H9 (cell line): ENCODE results near the gene GVQW3. TPM values are rescaled to one million over a fixed set of nuclear protein-coding genes. Genes with fewer than 3 reads are reported as not detected.

ENCODE experiments used
- DNase-seq: peaks from one replicate; pipeline ENCODE4 v3.0.0-alpha.2; 2017
- H2AFZ ChIP-seq: one replicate; pipeline ENCODE4 v1.6.1; 2013; ENCODE audit warnings: mild to moderate bottlenecking, low read length, control low read depth, moderate library complexity
- H2AK5ac ChIP-seq: 2 replicates; pipeline ENCODE4 v1.6.1; 2013; ENCODE audit warnings: low read length, control low read depth, mixed read lengths; ENCODE audit not compliant: insufficient read length
- H2BK120ac ChIP-seq: one replicate; pipeline ENCODE4 v1.6.1; 2013; ENCODE audit warnings: low read depth, mild to moderate bottlenecking, low read length, control low read depth, inconsistent platforms; ENCODE audit not compliant: poor library complexity, severe bottlenecking
- H2BK12ac ChIP-seq: 2 replicates; pipeline ENCODE4 v1.6.1; 2013; ENCODE audit warnings: low read length, control low read depth, mixed read lengths, low read depth; ENCODE audit not compliant: insufficient read length
- H2BK15ac ChIP-seq: 2 replicates; pipeline ENCODE4 v1.6.1; 2013; ENCODE audit warnings: low read depth, low read length, control low read depth
- H2BK20ac ChIP-seq: one replicate; pipeline ENCODE4 v1.6.1; 2013; ENCODE audit warnings: low read depth, mild to moderate bottlenecking, low read length, control low read depth, inconsistent platforms; ENCODE audit not compliant: poor library complexity, severe bottlenecking
- H2BK5ac ChIP-seq: 2 replicates; pipeline ENCODE4 v1.6.1; 2013; ENCODE audit warnings: low read length, control low read depth, mixed read lengths; ENCODE audit not compliant: insufficient read length
- H3K14ac ChIP-seq: 2 replicates; pipeline ENCODE4 v1.6.1; 2013; ENCODE audit warnings: low read length, control low read depth; ENCODE audit not compliant: insufficient read depth
- H3K18ac ChIP-seq: 2 replicates; pipeline ENCODE4 v1.6.1; 2013; ENCODE audit warnings: low read depth, mild to moderate bottlenecking, mixed read lengths, low read length, control low read depth; ENCODE audit not compliant: insufficient read length
- H3K23ac ChIP-seq: 2 replicates; pipeline ENCODE4 v1.6.1; 2013; ENCODE audit warnings: low read length, control low read depth, mixed read lengths, low read depth; ENCODE audit not compliant: insufficient read length
- H3K23me2 ChIP-seq: 2 replicates; pipeline ENCODE4 v1.6.1; 2013; ENCODE audit warnings: low read depth, mild to moderate bottlenecking, mixed read lengths, low read length, control low read depth; ENCODE audit not compliant: insufficient read length, poor library complexity, severe bottlenecking
- H3K27ac ChIP-seq: 2 replicates; pipeline ENCODE4 v1.5.1; 2013; ENCODE audit warnings: low read length, control low read depth, mixed read lengths, low read depth; ENCODE audit not compliant: insufficient read length
- H3K27me3 ChIP-seq: 2 replicates; pipeline ENCODE4 v1.6.1; 2013; ENCODE audit warnings: low read length, control low read depth, inconsistent platforms; ENCODE audit not compliant: insufficient read depth
- H3K4ac ChIP-seq: 2 replicates; pipeline ENCODE4 v1.6.1; 2013; ENCODE audit warnings: low read depth, mild to moderate bottlenecking, control low read depth, inconsistent platforms, low read length, moderate library complexity
- H3K4me1 ChIP-seq: 2 replicates; pipeline ENCODE4 v1.6.1; 2013; ENCODE audit warnings: low read length, control low read depth, inconsistent platforms; ENCODE audit not compliant: insufficient read depth
- H3K4me2 ChIP-seq: 2 replicates; pipeline ENCODE4 v1.6.1; 2013; ENCODE audit warnings: low read length, control low read depth, mixed read lengths; ENCODE audit not compliant: insufficient read length, insufficient read depth
- H3K56ac ChIP-seq: 2 replicates; pipeline ENCODE4 v1.6.1; 2013; ENCODE audit warnings: low read depth, mild to moderate bottlenecking, mixed read lengths, low read length, control low read depth; ENCODE audit not compliant: insufficient read length
- H3K79me1 ChIP-seq: 2 replicates; pipeline ENCODE4 v1.6.1; 2013; ENCODE audit warnings: low read depth, mild to moderate bottlenecking, moderate library complexity, low read length, control low read depth, inconsistent platforms; ENCODE audit not compliant: insufficient read depth, poor library complexity, severe bottlenecking
- H3K79me2 ChIP-seq: 2 replicates; pipeline ENCODE4 v1.6.1; 2013; ENCODE audit warnings: low read length, control low read depth, inconsistent platforms; ENCODE audit not compliant: insufficient read depth
- H3K9ac ChIP-seq: 2 replicates; pipeline ENCODE4 v1.6.1; 2013; ENCODE audit warnings: low read length, control low read depth, mixed read lengths; ENCODE audit not compliant: insufficient read length; ENCODE audit errors: extremely low read depth
- H3K9me3 ChIP-seq: one replicate; pipeline ENCODE4 v1.6.1; 2013; ENCODE audit warnings: low read depth, low read length, inconsistent platforms; ENCODE audit not compliant: control insufficient read depth
- H3T11ph ChIP-seq: one replicate; pipeline ENCODE4 v1.6.1; 2013; ENCODE audit warnings: mild to moderate bottlenecking, low read length, control low read depth, inconsistent platforms
- H4K20me1 ChIP-seq: one replicate; pipeline ENCODE4 v1.6.1; 2013; ENCODE audit not compliant: control insufficient read depth, insufficient read length, insufficient read depth
- H4K5ac ChIP-seq: 2 replicates; pipeline ENCODE4 v1.6.1; 2013; ENCODE audit warnings: low read depth, mild to moderate bottlenecking, mixed read lengths, low read length, control low read depth; ENCODE audit not compliant: insufficient read length
- H4K8ac ChIP-seq: replicated peaks from 2 replicates; pipeline ENCODE4 v1.6.1; 2013; ENCODE audit warnings: low read length, control low read depth, mixed read lengths, low read depth; ENCODE audit not compliant: insufficient read length
- H4K91ac ChIP-seq: 2 replicates; pipeline ENCODE4 v1.6.1; 2013; ENCODE audit warnings: low read depth, mild to moderate bottlenecking, moderate library complexity, mixed read lengths, low read length, control low read depth; ENCODE audit not compliant: insufficient read length
- H3K27ac Mint-ChIP-seq, 3 experiments: 2 replicates in 2 of 3; 3 replicates in 1 of 3; pipeline ENCODE4 v1.8.0; 2020 to 2021; ENCODE audit warnings: mixed read lengths in 3 of 3, mild to moderate bottlenecking in 1 of 3, moderate library complexity in 1 of 3
- H3K27me3 Mint-ChIP-seq: 2 replicates; pipeline ENCODE4 v1.8.0; 2021; ENCODE audit warnings: low read depth, mild to moderate bottlenecking, moderate library complexity, mixed read lengths
- H3K36me3 Mint-ChIP-seq, 3 experiments: 2 replicates in 2 of 3; 3 replicates in 1 of 3; pipeline ENCODE4 v1.8.0; 2020 to 2021; ENCODE audit warnings: low read depth in 3 of 3, mixed read lengths in 3 of 3; ENCODE audit not compliant: insufficient read depth in 1 of 3
- H3K4me1 Mint-ChIP-seq, 2 experiments: 2 replicates each; pipeline ENCODE4 v1.8.0; 2020; ENCODE audit warnings: mixed read lengths in 2 of 2
- H3K4me3 Mint-ChIP-seq, 2 experiments: 2 replicates in 1 of 2; 3 replicates in 1 of 2; pipeline ENCODE4 v1.8.0; 2020 to 2021; ENCODE audit warnings: mild to moderate bottlenecking in 2 of 2, mixed read lengths in 2 of 2, moderate library complexity in 1 of 2
- H3K9me3 Mint-ChIP-seq, 2 experiments: 2 replicates in 1 of 2; 3 replicates in 1 of 2; pipeline ENCODE4 v1.8.0; 2020; ENCODE audit warnings: mild to moderate bottlenecking in 2 of 2, mixed read lengths in 2 of 2, moderate library complexity in 1 of 2
- CTCF ChIP-seq: fragments of 200-600 bp; sonication (generic); conservative IDR thresholded peaks from 3 replicates; pipeline ENCODE4 v1.8.0; 2021; ENCODE audit warnings: antibody characterized with exemption, mild to moderate bottlenecking
- WGBS: extraction: QIAGEN DNeasy Blood & Tissue Kit; methylation state at CpG from one replicate; pipeline ENCODE4 v1.1.7; 2013; ENCODE audit warnings: missing lambda C conversion rate, low lambda C conversion rate, mixed read lengths; ENCODE audit not compliant: insufficient read length; ENCODE audit errors: extremely low coverage; 5-methylcytosine and 5-hydroxymethylcytosine counted together
- total RNA-seq: library from RNA; stranded (reverse); gene quantifications from 2 replicates; pipeline ENCODE4 v1.2.1, GENCODE V29; 2021

GVQW3 gene
- total RNA-seq, 1 experiment from 2014 or later: 4.5 TPM

GRCh38 chr11:76445121-76446084 is 64.3 kb downstream of the GVQW3 start:
- no peaks in the 10 kb centered on the region for H3K9me3 Mint-ChIP-seq

More at GRCh38 chr11:76445121-76446084, 64.3 kb downstream of the GVQW3 start:
- H3K9ac ChIP-seq: peak overlapping the region; percentile 76
- no peak overlapping the region for H3K23ac ChIP-seq
- H2BK120ac ChIP-seq: no peak overlapping the region
- H3K18ac ChIP-seq: peak overlapping the region; percentile 21
- no peaks in the 10 kb centered on the region for H3K9me3 ChIP-seq
- no peak overlapping the region for H4K5ac ChIP-seq
- Mint-ChIP-seq H3K4me1 (peaks cover 48 to 52% of the 10 kb centered on the region in 2 experiments), H3K27ac (peak overlapping the region; percentile 99 to 100 (median 99); a peak in 6 of 7 replicates), H3K4me3 (peak overlapping the region; percentile 94 to 99), H3K27me3 (no peaks in the 10 kb centered on the region), H3K36me3 (peaks cover 6 to 41% (median 16%) of the 10 kb centered on the region in 3 experiments; a peak in 5 of 7 replicates)
- H4K91ac ChIP-seq: peak overlapping the region; percentile 54
- H3K4me1 ChIP-seq: peaks cover 5% of the 10 kb centered on the region; the same call in 1 of the 2 replicates
- peak; percentile 88 for DNase-seq
- H3K79me2 ChIP-seq: peaks cover 11% of the 10 kb centered on the region; the same call in 1 of the 2 replicates
- no peak overlapping the region for H2BK12ac ChIP-seq
- no peaks in the 10 kb centered on the region for H3K27me3 ChIP-seq
- peak overlapping the region; percentile 76 for H3K14ac ChIP-seq
- peaks cover 7% of the 10 kb centered on the region for H3K23me2 ChIP-seq
- H3K56ac ChIP-seq: no peak overlapping the region
- H4K8ac ChIP-seq: no peak overlapping the region
- no peak overlapping the region for H3K4ac ChIP-seq
- peak; percentile 26; the same call in 2 of the 3 replicates for TF ChIP-seq CTCF
- H3T11ph ChIP-seq: no peak overlapping the region
- H2BK15ac ChIP-seq: 0 out of 2 replicates have a peak overlapping the region, but pooled peaks have one; percentile 19
- H2AFZ ChIP-seq: no peak overlapping the region
- H4K20me1 ChIP-seq: no peaks in the 10 kb centered on the region
- H3K4me2 ChIP-seq: peak overlapping the region; percentile 58
- H3K27ac ChIP-seq: no peak overlapping the region
- WGBS: no CpG with 5 or more reads among the region's 56 CpGs
- no peaks in the 10 kb centered on the region for H3K79me1 ChIP-seq
- H2AK5ac ChIP-seq: no peak overlapping the region
- H2BK20ac ChIP-seq: no peak overlapping the region
- no peak overlapping the region for H2BK5ac ChIP-seq
